ACHN (cell line): ENCODE results near the gene NR3C1.
"Not testable (repeated sequence)": the region's sequence is repeated elsewhere in the genome, so short reads cannot be mapped to it uniquely, and the experiment has no call there.

Source experiments
- DNase-seq: peaks from one replicate; pipeline ENCODE4 v3.0.0-alpha.2; 2015
- in situ Hi-C: cut with HindIII; loops from 2 replicates; pipeline ENCODE4 v1.10.0; 2017; ENCODE audit warnings: low sequenced_read_pairs, low pct_ligation_motif_present, low pct_unique_long_range_greater_than_20kb

NR3C1 gene

GRCh38 chr5:143349177-143349576, 54.3 kb downstream of the NR3C1 start:
- in situ Hi-C loops = no loop called here
- no peak for DNase-seq

GRCh38 chr5:143347698-143348344, 55.7 kb downstream of the NR3C1 start:
- in situ Hi-C loops = no loop called here
- no peak for DNase-seq

DNA sequence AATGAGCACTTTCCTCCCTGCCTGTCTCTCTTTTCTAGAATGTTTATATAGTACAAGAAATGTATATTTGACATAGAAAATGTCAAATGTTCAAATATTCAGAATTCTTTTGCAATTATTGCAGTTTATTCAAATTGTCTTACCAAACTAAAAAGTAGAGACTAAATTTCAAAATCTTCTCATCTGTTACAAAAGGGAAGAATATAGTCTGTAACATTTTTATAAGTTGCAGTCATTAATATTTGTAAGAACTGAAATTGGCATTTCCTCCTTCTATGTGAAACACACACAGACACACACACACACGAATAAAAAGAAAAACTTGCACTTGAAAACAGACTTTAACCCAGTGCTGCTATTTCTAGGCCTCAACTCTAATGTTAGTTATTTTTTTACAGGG, 56.4 kb downstream of the NR3C1 start:
- no peak for DNase-seq
- in situ Hi-C loops = no loop called here

DNA sequence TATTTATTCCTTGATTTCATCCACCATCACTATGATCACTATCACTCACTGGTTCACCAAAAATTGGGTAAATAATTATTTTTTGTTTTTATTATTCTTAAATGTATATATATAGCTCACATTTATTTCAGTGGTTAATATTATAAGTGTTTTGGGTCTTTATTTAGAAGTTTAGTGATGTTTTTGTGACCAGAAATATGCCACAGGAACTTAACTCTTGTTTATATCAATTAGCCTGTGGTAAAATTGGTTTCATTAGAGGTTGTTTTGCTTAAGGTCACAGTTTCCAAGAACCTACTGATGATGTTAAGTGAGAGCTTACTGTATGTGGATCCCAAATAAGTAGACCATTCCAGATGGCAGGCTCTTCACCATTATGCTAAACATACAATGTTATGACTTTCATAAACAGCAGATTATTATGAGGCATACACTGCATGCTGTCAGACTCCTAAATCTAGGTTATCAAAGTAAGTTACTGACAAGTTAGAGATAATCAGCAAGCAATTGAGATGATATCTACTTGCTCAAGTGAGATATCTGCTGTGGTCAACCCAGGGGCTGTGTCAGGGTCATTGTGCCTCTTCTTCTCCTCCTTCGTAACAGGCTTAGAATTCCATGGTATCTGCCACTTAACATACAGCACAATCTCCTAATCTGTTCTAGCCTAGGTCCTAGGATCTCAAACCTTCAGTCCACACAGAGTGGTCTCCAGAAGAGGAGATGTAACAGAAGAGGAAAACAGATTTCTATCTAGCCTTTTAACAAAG, 57.6 kb downstream of the NR3C1 start:
- DNase-seq = no peak
- in situ Hi-C loops = no loop called here

GRCh38 chr5:143343042-143343441, 60.4 kb downstream of the NR3C1 start:
- in situ Hi-C loops = no loop called here
- DNase-seq = no peak

GRCh38 chr5:143342607-143343006, 60.9 kb downstream of the NR3C1 start:
- no peak for DNase-seq
- in situ Hi-C loops = no loop called here

GRCh38 chr5:143341807-143342570, 61.5 kb downstream of the NR3C1 start:
- in situ Hi-C loops = no loop called here
- DNase-seq = peak; percentile 37

DNA sequence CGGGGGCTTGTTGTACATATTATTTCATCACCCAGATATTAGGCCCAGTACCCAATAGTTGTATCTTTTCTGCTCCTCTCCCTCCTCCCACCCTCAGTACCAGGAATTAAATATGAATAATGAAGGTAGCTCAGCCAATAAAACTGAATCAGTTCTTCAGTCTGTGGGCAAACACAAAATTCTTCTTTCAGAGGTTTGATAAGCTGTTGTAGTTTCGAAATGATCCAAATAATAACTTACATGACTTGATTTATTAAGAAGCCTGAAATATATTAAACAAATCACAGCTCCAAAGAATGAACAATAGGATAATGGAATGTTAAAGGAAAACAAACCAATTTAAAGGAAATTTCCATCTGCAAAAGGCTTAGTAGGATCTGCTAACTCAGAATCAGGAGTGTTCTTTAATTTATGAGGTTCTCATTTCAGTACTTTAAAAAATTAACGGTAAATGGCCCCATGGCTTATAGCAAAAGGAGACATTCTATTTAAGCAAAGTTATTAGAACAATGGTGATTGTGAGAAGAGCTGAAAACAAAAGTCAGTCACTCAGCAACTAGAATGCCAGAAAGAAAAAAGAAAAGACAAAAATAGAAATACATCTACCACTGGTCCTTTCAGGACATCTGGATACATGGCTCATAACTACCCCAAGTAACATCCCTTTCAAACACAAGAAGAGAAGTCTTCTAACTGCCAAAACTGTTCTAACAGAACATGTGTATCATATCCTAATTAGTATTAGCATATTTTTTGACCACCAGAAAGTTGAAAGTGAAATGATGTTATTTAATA, 62.4 kb downstream of the NR3C1 start:
- in situ Hi-C loops = no loop called here
- no peak for DNase-seq

GRCh38 chr5:143338658-143339366, 64.7 kb downstream of the NR3C1 start:
- in situ Hi-C loops = no loop called here
- no peak for DNase-seq

GRCh38 chr5:143337946-143338345, 65.5 kb downstream of the NR3C1 start:
- in situ Hi-C loops = no loop called here

GRCh38 chr5:143336485-143336884, 67.0 kb downstream of the NR3C1 start:
- no peak for DNase-seq
- in situ Hi-C loops = no loop called here

More at GRCh38 chr5:143337946-143338345, 65.5 kb downstream of the NR3C1 start:
- no peak for DNase-seq

DNA sequence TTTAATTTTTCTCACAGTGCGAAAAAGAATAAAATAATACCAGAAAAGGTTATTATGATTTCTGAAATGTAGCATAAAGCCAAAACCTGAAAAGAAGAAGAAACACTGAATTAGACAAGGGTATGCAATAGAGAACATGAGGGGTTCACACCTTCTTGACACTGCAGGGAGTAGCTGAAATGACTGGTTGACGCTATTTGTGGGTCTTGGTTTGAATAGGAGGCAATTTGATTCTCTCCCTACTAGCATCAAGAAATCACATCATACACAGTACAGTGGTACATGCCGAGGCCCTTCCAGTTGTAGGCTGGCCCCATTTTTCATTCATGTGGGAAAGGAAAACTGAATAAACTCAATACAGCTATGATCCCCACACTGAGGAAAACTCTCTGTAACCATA, 68.6 kb downstream of the NR3C1 start:
- no peak for DNase-seq
- in situ Hi-C loops = no loop called here

DNA sequence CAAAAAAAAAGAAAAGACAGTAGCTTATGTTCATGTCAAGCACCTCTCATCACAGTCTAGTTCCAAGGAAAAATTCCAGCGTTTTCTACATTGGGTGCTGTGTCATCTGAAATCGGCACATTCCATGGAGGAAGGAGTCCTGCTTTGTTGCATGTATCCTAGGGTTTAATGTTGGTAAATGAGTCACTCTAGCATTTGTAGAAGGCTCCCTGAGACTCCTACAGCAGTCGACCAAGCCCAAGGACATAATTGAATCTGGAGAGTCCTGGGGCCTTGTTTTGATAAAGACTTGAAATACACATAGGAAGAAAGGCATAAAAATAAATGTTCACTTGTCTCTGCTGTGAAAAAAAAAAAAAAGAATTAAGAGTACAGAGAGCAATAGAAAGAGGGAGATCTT, 69.1 kb downstream of the NR3C1 start:
- in situ Hi-C loops, DNase-seq: not testable (repeated sequence)

DNA sequence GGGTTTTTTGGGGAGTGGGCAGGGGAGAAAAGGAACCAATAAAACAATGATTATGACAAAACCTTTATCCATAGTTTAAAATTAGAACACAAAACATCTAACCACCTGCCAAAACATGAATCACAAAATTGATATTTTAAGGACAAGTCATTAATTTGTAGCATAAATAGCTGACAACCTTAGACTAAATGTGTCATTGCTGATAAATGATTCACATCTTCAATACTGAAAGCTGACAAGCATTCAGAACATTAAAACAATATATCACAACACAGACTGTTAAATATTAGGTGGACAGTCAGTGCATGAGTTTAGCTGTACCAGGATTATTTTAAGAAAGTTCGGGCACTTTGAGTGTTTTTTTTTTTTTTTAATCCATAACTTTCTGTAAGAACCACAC, 71.5 kb downstream of the NR3C1 start:
- in situ Hi-C loops = no loop called here
- no peak for DNase-seq

- in situ Hi-C loops = no loop called here
- DNase-seq = no peak
Measured at GRCh38 chr5:143329843-143330242, 73.6 kb downstream of the NR3C1 start.

- in situ Hi-C loops = no loop called here
- DNase-seq = no peak
Measured at GRCh38 chr5:143328589-143329220, 74.8 kb downstream of the NR3C1 start.

- in situ Hi-C loops, DNase-seq: not testable (repeated sequence)
Measured at GRCh38 chr5:143325086-143325485, 78.4 kb downstream of the NR3C1 start.
